Measurements from ENCODE around the gene SOS1. TPM values are rescaled to one million over a fixed set of nuclear protein-coding genes. Genes with fewer than 3 reads are reported as not detected.

SOS1 gene
- total and polyA plus RNA-seq, 2 of the 13 experiments (the other 11 are each of a cell fraction or from before 2014, with no cell fraction given), result 20.8 to 60.4 TPM

GRCh38 chr2:38981003-38981669, 139.7 kb downstream of the SOS1 start (continued):
- TF ChIP-seq NR2F1 (CRISPR knock-in tag; IDR thresholded peaks at IDR 0.05) (no peak), DRAP1 (CRISPR knock-in tag; IDR thresholded peaks at IDR 0.05) (no peak), THAP7 (CRISPR knock-in tag; IDR thresholded peaks at IDR 0.05) (no peak), JUNB (CRISPR knock-in tag; IDR thresholded peaks at IDR 0.05; ENCODE audit: borderline replicate concordance) (no peak), ZNF879 (CRISPR knock-in tag; IDR thresholded peaks at IDR 0.05) (no peak)

DNA sequence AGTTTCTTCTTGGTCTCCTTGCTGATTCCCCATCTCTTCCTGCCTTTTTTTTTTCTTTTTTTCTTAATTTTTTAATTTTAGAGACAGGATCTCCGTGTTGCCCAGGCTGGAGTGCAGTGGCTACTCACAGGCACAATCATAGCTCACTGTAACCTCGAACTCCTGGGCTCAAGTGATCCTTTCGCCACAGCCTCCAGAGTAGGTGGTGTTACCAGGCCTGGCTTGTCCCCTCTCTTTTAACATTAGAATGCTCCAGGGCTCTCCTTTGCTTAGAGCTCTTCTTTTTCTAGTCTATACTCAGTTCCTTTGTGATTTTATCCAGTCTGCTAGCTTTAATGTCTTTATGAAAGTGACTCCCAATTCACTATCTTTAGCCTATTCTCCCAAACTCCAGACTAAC, 141.9 kb downstream of the SOS1 start:
- intact Hi-C loops (cut with micrococcal nuclease; ENCODE audit: unreplicated experiment), result no loop called here
- no peak overlapping the region for H3K9ac ChIP-seq (ENCODE audit: insufficient read depth, low read depth, low read length)
- peaks cover 0 to 5% of the 10 kb centered on the region in 2 experiments; a peak in 1 of 5 replicates for H3K36me3 ChIP-seq (replicated peaks in 1 of 2; ENCODE audit: control insufficient read depth in 1 of 2, insufficient read depth in 2 of 2, low read length in 2 of 2)
- ATAC-seq (no peak), DNase-seq (ENCODE audit: low spot score) (no peak), FAIRE-seq (no peak)
- WGBS (ENCODE audit: low lambda C conversion rate), result 98% methylated on average over 3 of the region's 3 CpGs
- no peak overlapping the region for H3K27ac ChIP-seq (ENCODE audit: extremely low read length, insufficient read depth, low read length)
- no TSS peak for BruUV-seq (replicated peaks)
- H2AFZ ChIP-seq (ENCODE audit: low read length), result no peak overlapping the region
- H3K4me3 ChIP-seq (replicated peaks in 1 of 3; ENCODE audit: insufficient read depth in 1 of 3, low read depth in 2 of 3, low read length in 3 of 3), result no peak overlapping the region
- no peak overlapping the region for H3K4me2 ChIP-seq (ENCODE audit: low read depth, low read length)
- no peaks in the 10 kb centered on the region for H3K9me3 ChIP-seq (ENCODE audit: low read length)
- no peaks in the 10 kb centered on the region for H4K20me1 ChIP-seq (ENCODE audit: insufficient read depth, low read length)
- H3K27me3 ChIP-seq (ENCODE audit: control insufficient read depth in 1 of 2, insufficient read depth in 2 of 2, low read length in 2 of 2), result no peaks in the 10 kb centered on the region
- ChIA-PET CTCF (ENCODE audit: low intra/inter-chr PET ratio, low total read pairs) (no interaction called here), POLR2A (no interaction called here)
- peaks cover 58% of the 10 kb centered on the region for H3K4me1 ChIP-seq (ENCODE audit: insufficient read depth, low read length)
- no peaks in the 10 kb centered on the region for H3K79me2 ChIP-seq (ENCODE audit: insufficient read depth, low read length)
- in situ Hi-C loops (cut with HindIII; ENCODE audit: extremely low pct_ligation_motif_present, low pct_unique_long_range_greater_than_20kb), result no loop called here
- TF ChIP-seq TRIM24 (CRISPR knock-in tag; IDR thresholded peaks at IDR 0.05) (no peak), ZNF543 (CRISPR knock-in tag; IDR thresholded peaks at IDR 0.05) (no peak), HNRNPK (IDR thresholded peaks at IDR 0.05; ENCODE audit: low read depth, low read length, poor library complexity, severe bottlenecking) (no peak), ZNF451 (CRISPR knock-in tag; IDR thresholded peaks at IDR 0.05) (no peak), ZNF75D (CRISPR knock-in tag; IDR thresholded peaks at IDR 0.05; ENCODE audit: borderline replicate concordance) (no peak), ZNF256 (CRISPR knock-in tag; conservative IDR thresholded peaks at IDR 0.05) (no peak), NFIC (IDR thresholded peaks at IDR 0.05; ENCODE audit: low read length) (no peak), ZNF777 (CRISPR knock-in tag; IDR thresholded peaks at IDR 0.05) (no peak), ZSCAN20 (CRISPR knock-in tag; IDR thresholded peaks at IDR 0.05; ENCODE audit: borderline replicate concordance) (no peak), CAMTA2 (CRISPR knock-in tag; IDR thresholded peaks at IDR 0.05; ENCODE audit: borderline replicate concordance) (no peak), ZNF746 (CRISPR knock-in tag; IDR thresholded peaks at IDR 0.05) (no peak), CEBPB (IDR thresholded peaks at IDR 0.05; ENCODE audit: borderline replicate concordance, low read depth, low read length) (no peak)
- TF ChIP-seq, protein P1, sequence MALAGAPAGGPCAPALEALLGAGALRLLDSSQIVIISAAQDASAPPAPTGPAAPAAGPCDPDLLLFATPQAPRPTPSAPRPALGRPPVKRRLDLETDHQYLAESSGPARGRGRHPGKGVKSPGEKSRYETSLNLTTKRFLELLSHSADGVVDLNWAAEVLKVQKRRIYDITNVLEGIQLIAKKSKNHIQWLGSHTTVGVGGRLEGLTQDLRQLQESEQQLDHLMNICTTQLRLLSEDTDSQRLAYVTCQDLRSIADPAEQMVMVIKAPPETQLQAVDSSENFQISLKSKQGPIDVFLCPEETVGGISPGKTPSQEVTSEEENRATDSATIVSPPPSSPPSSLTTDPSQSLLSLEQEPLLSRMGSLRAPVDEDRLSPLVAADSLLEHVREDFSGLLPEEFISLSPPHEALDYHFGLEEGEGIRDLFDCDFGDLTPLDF (CRISPR knock-in tag; IDR thresholded peaks at IDR 0.05), result no peak
- TF ChIP-seq, protein P2, sequence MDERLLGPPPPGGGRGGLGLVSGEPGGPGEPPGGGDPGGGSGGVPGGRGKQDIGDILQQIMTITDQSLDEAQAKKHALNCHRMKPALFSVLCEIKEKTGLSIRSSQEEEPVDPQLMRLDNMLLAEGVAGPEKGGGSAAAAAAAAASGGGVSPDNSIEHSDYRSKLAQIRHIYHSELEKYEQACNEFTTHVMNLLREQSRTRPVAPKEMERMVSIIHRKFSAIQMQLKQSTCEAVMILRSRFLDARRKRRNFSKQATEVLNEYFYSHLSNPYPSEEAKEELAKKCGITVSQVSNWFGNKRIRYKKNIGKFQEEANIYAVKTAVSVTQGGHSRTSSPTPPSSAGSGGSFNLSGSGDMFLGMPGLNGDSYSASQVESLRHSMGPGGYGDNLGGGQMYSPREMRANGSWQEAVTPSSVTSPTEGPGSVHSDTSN (CRISPR knock-in tag; IDR thresholded peaks at IDR 0.05), result no peak
- TF ChIP-seq, protein P3, sequence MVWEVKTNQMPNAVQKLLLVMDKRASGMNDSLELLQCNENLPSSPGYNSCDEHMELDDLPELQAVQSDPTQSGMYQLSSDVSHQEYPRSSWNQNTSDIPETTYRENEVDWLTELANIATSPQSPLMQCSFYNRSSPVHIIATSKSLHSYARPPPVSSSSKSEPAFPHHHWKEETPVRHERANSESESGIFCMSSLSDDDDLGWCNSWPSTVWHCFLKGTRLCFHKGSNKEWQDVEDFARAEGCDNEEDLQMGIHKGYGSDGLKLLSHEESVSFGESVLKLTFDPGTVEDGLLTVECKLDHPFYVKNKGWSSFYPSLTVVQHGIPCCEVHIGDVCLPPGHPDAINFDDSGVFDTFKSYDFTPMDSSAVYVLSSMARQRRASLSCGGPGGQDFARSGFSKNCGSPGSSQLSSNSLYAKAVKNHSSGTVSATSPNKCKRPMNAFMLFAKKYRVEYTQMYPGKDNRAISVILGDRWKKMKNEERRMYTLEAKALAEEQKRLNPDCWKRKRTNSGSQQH (CRISPR knock-in tag; IDR thresholded peaks at IDR 0.05; ENCODE audit: low read depth), result no peak

All from HepG2 (cell line).